NT2/D1 (cell line): ENCODE data around the gene NARF.

Source experiments
- YY1 ChIP-seq: IDR thresholded peaks from 2 replicates; pipeline ENCODE4 v1.6.1; 2011; ENCODE audit not compliant: insufficient read length, insufficient read depth
- ZNF274 ChIP-seq: IDR thresholded peaks from 2 replicates; pipeline ENCODE4 v1.6.1; 2011; ENCODE audit warnings: mild to moderate bottlenecking, low read depth, low read length

DNA sequence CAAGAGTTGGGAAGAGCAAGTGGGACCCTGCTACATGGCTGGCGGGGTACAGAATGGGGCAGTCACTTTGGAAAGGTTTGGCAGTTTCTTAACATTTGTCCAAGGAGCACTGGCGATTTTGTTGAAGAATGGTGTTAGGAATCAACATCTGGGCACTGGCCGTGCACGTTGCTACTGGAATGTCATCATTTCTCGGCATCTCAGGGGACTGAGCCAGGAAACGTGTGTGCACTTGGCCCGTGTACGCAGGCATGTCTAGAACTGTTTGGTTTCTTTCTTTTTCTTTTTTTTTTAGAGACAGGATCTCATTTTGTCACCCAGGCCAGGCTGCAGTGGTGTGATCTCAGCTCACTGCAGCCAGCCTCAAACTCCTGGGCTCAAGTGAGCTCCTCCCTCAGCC is 43.7 kb downstream of the NARF start:
- TF ChIP-seq YY1 (no peak), ZNF274 (no peak)
